HG02759 (cell line): Measurements from ENCODE around the gene RAB35.

Experiments
- ATAC-seq: cut with Tn5 transposase; IDR thresholded peaks from one replicate; pipeline ENCODE4 v1.9.1; 2021; ENCODE audit warnings: mild to moderate bottlenecking, moderate library complexity; ENCODE audit not compliant: unreplicated experiment

Gene RAB35

GRCh38 chr12:120116441-120116791 is at the start of gene RAB35:
TSS of gene RAB35 (minus strand) at chr12:120116753. CDS start at chr12:120116650, 103 bp downstream.
- ATAC-seq = no peak

GRCh38 chr12:120164293-120164692 is 47.7 kb upstream of the RAB35 start:
- no peak for ATAC-seq

- ATAC-seq = no peak
Observed at GRCh38 chr12:120162763-120163162, 46.2 kb upstream of the RAB35 start.

- no peak for ATAC-seq
Observed at GRCh38 chr12:120161852-120162251, 45.3 kb upstream of the RAB35 start.

- ATAC-seq = no peak
Observed at GRCh38 chr12:120159509-120160237, 43.1 kb upstream of the RAB35 start.

GRCh38 chr12:120158351-120158750 is 41.8 kb upstream of the RAB35 start:
- ATAC-seq = no peak

GRCh38 chr12:120157678-120158077 is 41.1 kb upstream of the RAB35 start:
- no peak for ATAC-seq

- ATAC-seq = no peak
Observed at GRCh38 chr12:120156315-120157259, 40.0 kb upstream of the RAB35 start.

- no peak for ATAC-seq
Observed at GRCh38 chr12:120155072-120155471, 38.5 kb upstream of the RAB35 start.

- no peak for ATAC-seq
Observed at GRCh38 chr12:120150919-120151525, 34.5 kb upstream of the RAB35 start.

GRCh38 chr12:120148011-120148410 is 31.5 kb upstream of the RAB35 start:
- ATAC-seq = no peak

- ATAC-seq = no peak
Observed at GRCh38 chr12:120145164-120145563, 28.6 kb upstream of the RAB35 start.

GRCh38 chr12:120144215-120144614 is 27.7 kb upstream of the RAB35 start:
- ATAC-seq = no peak

- no peak for ATAC-seq
Observed at GRCh38 chr12:120142231-120142877, 25.8 kb upstream of the RAB35 start.

GRCh38 chr12:120141336-120141735 is 24.8 kb upstream of the RAB35 start:
- ATAC-seq = no peak

- no peak for ATAC-seq
Observed at GRCh38 chr12:120140603-120141002, 24.1 kb upstream of the RAB35 start.

GRCh38 chr12:120139958-120140357 is 23.4 kb upstream of the RAB35 start:
- no peak for ATAC-seq

GRCh38 chr12:120138366-120138765 is 21.8 kb upstream of the RAB35 start:
- no peak for ATAC-seq

GRCh38 chr12:120137833-120138232 is 21.3 kb upstream of the RAB35 start:
- ATAC-seq = no peak

GRCh38 chr12:120136093-120136770 is 19.7 kb upstream of the RAB35 start:
- no peak for ATAC-seq
